HT1080 (cell line): ENCODE results near the gene RBM4B. TPM values are rescaled to one million over a fixed set of nuclear protein-coding genes. Genes with fewer than 3 reads are reported as not detected.

ENCODE experiments used
- DNase-seq: peaks from one replicate; pipeline ENCODE4 v3.0.0-alpha.2; 2015; ENCODE audit warnings: low read depth
- total RNA-seq: library from RNA; depleted of rRNA; stranded (reverse); fragments of >200 nt; shearing (Covaris generic); gene quantifications from 2 replicates; pipeline ENCODE4 v1.2.3, GENCODE V29; 2014

The RBM4B gene
- total RNA-seq, 1 experiment from 2014 or later: 13.9 TPM

- no peak for DNase-seq
Measured at GRCh38 chr11:66707486-66707885, 29.8 kb upstream of the RBM4B start.

GRCh38 chr11:66706989-66707388 lies 29.3 kb upstream of the RBM4B start:
- no peak for DNase-seq

GRCh38 chr11:66705587-66706335 lies 28.1 kb upstream of the RBM4B start:
- DNase-seq: no peak

GRCh38 chr11:66704659-66705360 lies 27.1 kb upstream of the RBM4B start:
- no peak for DNase-seq

- DNase-seq: no peak
Measured at GRCh38 chr11:66701432-66702240, 23.9 kb upstream of the RBM4B start.

GRCh38 chr11:66700742-66701141 lies 23.1 kb upstream of the RBM4B start:
- no peak for DNase-seq

GRCh38 chr11:66700337-66700736 lies 22.6 kb upstream of the RBM4B start:
- no peak for DNase-seq

- no peak for DNase-seq
Measured at GRCh38 chr11:66698491-66698890, 20.8 kb upstream of the RBM4B start.

- no peak for DNase-seq
Measured at GRCh38 chr11:66697988-66698387, 20.3 kb upstream of the RBM4B start.

GRCh38 chr11:66696146-66696545 lies 18.5 kb upstream of the RBM4B start:
- no peak for DNase-seq

GRCh38 chr11:66694732-66695207 lies 17.1 kb upstream of the RBM4B start:
- DNase-seq: peak; percentile 94

- no peak for DNase-seq
Measured at GRCh38 chr11:66694056-66694410, 16.3 kb upstream of the RBM4B start.

- DNase-seq: no peak
Measured at GRCh38 chr11:66693356-66694055, 15.8 kb upstream of the RBM4B start.

GRCh38 chr11:66692871-66693331 lies 15.2 kb upstream of the RBM4B start:
- no peak for DNase-seq

GRCh38 chr11:66692446-66692845 lies 14.8 kb upstream of the RBM4B start:
- no peak for DNase-seq

- no peak for DNase-seq
Measured at GRCh38 chr11:66691311-66691980, 13.8 kb upstream of the RBM4B start.

GRCh38 chr11:66689661-66690590 lies 12.2 kb upstream of the RBM4B start:
- DNase-seq: no peak

GRCh38 chr11:66688561-66689534 lies 11.2 kb upstream of the RBM4B start:
- no peak for DNase-seq
